T-helper 9 cell (primary cell): ENCODE data around the gene C5orf58.
A peak's percentile ranks its signal among the peaks of the same experiment; 100 is the strongest.
"Not testable (repeated sequence)": the region's sequence is repeated elsewhere in the genome, so short reads cannot be mapped to it uniquely, and the experiment has no call there.

ENCODE experiments used
- DNase-seq: peaks from one replicate; pipeline ENCODE4 v3.0.0-alpha.2; 2020

Gene C5orf58

DNA sequence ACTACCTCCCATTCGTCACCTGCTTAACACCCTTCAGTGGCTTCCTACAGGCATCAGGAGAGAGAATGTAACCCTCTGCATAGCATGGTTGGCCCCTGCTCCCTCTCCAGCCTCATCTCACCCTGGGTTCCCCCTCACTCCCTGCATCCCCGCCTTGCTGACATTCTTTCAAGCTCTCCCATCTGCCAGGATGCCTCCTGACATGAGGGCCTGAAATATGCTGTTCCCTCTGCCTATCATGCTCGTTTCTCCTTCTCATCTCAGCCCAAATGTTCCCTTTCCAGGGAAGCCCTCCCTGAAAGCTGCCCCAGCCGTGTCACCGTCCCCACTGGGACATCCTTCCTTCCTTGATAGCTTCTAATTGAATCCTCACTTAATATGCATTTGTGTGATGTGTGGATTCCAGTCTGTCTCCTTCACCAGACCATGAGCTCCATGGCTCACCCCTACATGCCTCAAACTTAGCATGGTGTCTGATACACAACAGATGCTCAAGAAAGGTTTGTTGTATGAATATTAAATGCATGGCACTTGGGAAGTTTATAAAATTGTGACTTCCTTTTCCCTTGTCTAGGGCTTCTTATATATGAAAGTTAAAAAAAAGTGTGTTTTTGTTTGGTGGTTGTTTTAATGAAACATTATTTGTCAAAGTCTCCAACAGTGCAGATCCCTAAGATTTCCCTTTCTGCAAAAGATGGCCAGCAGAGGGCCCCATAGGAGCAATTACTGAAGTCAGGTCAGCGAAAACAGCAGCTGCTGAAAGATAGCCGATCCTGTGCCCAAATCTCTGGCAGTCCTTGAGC is 7.3 kb upstream of the C5orf58 start:
- peak; percentile 68 for DNase-seq

GRCh38 chr5:170226129-170226615 is 6.6 kb upstream of the C5orf58 start:
- no peak for DNase-seq

DNA sequence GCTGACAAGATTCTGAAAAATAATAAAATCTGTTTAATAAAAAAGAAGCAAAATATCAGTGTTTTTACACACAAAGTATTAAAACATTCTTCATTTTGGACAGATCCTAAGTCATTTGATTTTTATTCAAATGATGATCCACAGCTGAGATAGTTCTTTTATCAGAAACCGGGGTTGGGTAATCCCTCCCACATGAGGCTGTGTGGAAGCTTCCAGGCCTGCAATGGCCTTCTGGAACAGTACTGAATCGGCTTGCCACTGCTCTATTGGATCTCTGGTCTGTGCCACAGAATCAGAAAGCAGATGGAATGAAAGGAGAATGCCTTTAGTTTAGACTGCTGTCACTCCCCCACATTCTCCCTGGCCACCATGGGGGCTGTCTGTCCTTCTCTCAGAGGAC is 6.1 kb upstream of the C5orf58 start:
- DNase-seq: no peak

GRCh38 chr5:170228762-170229435 is 3.9 kb upstream of the C5orf58 start:
- DNase-seq: no peak

GRCh38 chr5:170233358-170233892 is 640 bp downstream of the C5orf58 start:
- no peak for DNase-seq

GRCh38 chr5:170235876-170236864 is 3.4 kb downstream of the C5orf58 start:
- DNase-seq: no peak

GRCh38 chr5:170238456-170239196 is 5.8 kb downstream of the C5orf58 start:
- no peak for DNase-seq

GRCh38 chr5:170245436-170245835 is 12.7 kb downstream of the C5orf58 start:
- DNase-seq: not testable (repeated sequence)

- no peak for DNase-seq
Measured at GRCh38 chr5:170246126-170246870, 13.5 kb downstream of the C5orf58 start.

GRCh38 chr5:170247363-170247762 is 14.6 kb downstream of the C5orf58 start:
- no peak for DNase-seq

DNA sequence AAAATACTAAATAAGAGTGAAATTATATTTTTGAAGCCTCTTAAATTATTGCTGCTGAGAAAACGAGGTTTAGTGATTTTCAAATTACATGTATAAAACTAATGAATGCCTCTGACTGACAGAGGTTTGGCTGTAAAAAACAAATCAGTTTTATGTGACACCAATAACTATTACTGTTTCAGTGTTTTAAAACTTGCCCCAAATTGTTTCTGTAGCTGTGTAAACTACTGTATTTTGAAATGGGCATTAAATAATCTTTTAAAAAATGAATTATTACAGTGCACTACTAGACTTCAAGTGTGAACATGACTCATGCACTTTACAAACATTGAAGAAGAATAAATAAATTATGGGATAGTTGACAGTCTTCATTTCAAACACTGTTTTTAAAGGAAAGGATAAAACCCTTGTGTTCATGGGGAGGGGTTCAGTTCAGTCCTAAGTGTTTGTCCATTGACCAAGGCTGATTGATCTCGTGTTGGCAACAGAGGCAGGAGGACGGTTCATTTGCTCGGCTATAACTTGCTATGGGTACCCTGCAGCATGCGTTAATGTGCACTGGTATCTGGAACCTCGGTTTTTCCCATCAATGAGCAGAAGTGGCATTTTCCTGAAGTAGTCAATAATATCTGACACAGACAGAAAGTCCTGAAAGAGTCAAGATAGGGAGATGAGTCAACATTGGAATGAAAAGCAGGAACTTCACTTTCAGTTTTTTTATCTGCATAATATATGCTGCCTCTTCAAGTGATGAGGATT is 15.6 kb downstream of the C5orf58 start:
- DNase-seq: no peak

DNA sequence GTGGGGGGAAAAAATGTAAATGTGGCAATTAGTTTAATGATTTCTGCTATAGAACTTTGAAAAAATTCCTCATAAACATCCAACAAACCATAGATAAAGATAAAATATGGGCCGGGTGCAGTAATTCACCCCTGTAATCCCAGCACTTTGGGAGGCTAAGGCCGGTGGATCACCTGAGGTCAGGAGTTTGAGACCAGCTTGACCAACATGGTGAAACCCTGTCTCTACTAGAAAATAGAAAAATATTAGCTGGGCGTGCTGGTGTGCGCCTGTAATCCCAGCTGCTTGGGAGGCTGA is 16.1 kb downstream of the C5orf58 start:
- DNase-seq: not testable (repeated sequence)

GRCh38 chr5:170249355-170249754 is 16.6 kb downstream of the C5orf58 start:
- DNase-seq: no peak

DNA sequence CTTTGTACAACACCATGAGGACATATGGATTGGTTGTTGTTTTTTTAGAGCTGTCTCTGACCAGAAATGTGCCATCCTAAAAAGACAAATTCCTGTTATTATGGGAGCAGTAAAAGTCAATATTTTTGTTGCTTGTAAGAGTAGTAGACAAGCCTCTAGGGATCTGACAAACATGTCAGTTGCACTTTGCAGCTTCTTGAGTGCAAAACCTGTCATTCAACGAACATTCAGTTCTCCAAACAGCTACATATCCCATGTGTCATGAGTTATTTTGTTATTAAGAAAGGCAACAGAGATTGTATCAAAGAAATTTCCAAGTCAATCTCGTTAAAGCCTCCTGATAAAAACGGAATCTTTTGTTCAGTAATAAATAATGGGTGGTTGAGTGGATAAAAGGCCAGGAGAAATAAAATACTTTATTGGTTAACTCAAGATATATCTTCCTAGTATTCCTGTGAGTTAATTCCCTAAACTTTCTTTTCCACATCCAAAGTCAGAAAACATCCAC is 18.1 kb downstream of the C5orf58 start:
- DNase-seq: no peak

GRCh38 chr5:170251462-170251861 is 18.7 kb downstream of the C5orf58 start:
- no peak for DNase-seq

GRCh38 chr5:170252109-170252508 is 19.3 kb downstream of the C5orf58 start:
- DNase-seq: no peak

DNA sequence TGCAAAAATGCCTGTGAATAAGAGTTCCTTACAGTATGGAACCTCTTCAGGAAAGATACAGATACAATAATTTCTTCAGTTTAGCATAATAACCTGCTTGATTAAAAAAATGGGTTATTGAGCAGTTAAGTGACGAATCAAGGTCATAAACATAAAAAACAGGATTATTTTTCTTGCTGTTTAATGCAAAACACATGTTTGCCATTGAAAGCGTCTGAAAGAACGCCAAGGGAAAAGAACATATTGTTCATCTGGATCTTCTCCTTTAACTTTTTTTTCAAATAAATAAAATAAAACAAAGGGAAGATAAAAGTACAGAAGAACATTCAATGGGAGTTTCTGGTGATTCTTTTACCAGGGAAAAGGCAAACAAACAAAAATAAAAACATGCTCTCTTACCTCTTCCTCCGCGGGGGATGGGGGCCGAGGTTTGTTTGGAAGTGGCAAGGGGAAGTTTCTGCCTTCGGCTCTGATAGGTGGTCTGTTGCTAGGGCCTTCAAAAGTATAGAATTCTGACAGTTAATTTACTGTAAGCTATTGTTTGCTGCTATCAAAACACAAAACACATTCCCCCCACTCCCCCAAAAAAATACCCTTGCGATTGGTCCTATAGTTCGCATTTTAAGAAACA is 20.1 kb downstream of the C5orf58 start:
- DNase-seq: no peak

GRCh38 chr5:170254056-170254455 is 21.3 kb downstream of the C5orf58 start:
- DNase-seq: peak; percentile 52

DNA sequence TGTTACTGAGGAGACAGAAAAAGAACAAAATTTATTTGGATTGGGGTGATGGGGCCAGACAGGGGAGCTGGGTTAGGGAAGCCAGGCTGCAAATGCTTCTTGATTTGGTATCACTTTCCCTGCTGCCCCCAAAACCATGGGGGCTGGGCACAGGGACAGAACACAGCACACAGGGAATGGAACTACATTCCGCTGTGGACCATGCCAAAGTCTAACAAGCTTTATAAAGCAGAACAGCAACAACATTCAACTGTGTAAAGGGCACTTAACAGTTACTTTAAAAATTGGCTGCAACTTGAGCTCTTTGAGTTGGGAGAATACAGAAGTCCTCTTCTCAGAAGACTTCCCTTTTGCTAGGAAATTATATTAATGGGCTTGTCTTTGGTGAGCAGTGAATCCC is 23.8 kb downstream of the C5orf58 start:
- no peak for DNase-seq

- DNase-seq: no peak
Measured at GRCh38 chr5:170257370-170257769, 24.6 kb downstream of the C5orf58 start.
